HTERT RPE-1 (cell line): ENCODE results near the gene ELMO3.

ENCODE experiments used
- in situ Hi-C: fragments of 300-500 bp; cut with MboI; formaldehyde crosslinking; loops from 4 replicates; pipeline ENCODE4 v1.14.3; 2020; ENCODE audit warnings: low sequenced_read_pairs

Gene ELMO3, protein sequence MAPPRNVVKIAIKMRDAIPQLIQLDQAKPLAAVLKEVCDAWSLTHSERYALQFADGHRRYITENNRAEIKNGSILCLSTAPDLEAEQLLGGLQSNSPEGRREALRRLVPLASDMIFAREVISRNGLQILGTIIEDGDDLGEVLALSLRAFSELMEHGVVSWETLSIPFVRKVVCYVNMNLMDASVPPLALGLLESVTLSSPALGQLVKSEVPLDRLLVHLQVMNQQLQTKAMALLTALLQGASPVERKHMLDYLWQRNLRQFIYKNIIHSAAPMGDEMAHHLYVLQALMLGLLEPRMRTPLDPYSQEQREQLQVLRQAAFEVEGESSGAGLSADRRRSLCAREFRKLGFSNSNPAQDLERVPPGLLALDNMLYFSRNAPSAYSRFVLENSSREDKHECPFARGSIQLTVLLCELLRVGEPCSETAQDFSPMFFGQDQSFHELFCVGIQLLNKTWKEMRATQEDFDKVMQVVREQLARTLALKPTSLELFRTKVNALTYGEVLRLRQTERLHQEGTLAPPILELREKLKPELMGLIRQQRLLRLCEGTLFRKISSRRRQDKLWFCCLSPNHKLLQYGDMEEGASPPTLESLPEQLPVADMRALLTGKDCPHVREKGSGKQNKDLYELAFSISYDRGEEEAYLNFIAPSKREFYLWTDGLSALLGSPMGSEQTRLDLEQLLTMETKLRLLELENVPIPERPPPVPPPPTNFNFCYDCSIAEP

DNA sequence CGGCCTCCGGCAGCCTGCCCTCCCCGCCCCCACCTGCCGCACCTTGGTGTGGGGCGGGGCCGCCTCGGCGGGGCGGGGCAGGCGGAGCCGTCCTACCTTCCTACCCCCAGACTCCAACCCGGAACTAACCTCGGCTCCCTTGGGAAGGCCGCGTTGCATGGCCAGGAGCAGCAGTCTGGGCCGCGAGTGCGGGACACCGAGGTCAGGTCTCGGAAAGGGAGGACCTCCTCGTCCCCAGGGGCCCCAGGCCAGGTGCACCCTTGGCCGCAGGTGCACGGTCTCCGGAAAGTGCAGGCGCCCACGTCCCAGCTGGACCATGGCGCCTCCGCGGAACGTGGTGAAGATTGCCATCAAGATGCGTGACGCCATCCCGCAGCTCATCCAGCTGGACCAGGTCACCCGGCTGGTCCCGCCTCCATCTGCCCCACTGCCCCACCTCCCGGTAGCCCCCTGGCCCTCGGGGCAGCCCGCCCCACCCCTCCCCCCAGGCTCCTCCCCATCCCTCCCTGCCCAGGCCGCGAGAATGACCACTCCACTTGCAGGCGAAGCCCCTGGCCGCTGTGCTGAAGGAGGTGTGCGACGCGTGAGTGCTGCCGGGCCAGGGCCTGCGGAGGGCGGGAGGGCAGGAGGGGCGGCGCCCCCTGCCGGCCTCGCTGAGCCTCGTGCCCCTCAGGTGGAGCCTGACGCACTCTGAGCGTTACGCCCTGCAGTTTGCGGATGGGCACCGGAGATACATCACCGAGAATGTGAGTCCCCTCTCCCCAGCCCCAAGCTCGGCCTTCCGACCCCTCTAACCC, at the start of gene ELMO3:
Gene ELMO3 (plus strand): TSS at position 121 of the 797 bp plus-strand sequence. CDS start 196 bp downstream, at position 317.
- in situ Hi-C loops, result no loop called here

DNA sequence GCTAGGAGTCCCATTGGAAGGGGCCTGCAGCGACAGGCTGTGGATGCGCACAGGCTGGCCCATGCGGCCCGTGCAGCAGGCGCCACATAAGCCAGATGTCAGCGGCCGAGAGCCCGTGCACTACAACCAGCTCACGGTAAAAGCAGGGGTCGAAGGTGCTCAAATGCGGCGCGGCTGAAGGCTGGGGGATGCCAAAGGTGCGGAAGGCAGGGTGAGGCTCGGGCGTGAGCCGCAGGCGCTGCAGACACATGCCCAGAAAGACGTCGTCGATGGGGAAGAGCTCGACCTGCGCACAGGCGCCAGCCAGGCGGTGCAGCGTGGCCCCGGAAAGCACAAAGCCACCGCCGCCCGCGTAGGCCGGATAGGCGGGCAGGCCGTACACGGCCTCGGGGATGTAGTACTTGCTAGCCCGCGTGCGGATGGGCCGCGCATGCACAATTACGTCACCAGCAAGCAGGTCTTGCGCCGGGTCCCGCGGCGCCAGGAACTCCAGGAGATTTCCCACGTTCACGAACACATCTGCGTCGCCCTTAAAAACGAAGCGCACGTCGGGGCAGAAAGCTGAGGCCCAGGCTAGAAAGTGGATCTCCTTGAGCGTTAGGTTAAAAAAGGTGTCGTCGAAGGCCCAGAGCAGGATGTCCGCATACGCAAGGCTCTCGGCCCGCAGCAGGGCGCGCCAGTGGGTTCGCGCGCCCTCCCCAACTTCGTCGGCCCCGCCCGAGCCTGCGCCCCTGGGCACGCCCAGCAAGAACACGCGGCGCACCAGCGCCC, 49.5 kb upstream of the ELMO3 start:
- in situ Hi-C loops, result no loop called here

DNA sequence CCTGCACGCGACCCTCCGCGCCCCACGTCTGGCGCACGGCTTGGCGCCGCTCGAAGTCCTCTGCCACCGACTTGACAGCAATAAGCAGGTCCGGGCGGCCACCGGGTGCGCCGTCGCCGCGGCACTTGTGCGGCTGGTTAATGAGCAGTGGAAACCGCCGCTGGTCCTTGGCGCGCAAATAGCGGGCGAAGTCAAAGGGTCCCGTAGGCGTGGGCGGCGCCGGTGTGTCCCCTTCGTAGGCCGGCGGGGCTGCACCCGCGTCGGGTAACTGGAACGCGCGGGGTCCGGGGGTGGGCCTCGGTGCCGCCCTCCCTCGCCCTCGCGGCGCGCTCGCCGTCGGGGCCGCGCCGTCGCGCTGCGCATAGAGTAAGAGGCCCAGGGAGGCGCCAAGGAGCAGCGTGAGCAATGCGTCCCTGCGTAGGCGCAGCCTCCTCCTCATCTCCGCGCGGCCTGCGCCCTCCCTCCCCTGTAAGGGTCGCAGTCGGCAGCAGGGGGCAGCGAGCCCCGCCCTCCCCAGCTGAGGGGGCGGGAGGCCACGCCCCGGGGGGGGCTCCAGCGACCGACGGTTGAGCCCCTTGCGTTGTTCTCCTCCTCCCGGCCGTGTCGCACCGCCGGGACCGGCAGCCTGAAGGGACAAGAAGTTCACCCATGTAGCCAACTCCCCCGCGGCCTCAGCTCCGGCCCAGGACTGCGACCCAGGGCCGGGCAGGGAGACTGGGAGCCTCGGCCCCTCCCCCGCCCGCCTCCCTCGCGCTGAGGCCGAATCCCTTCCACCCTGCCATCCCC, 48.7 kb upstream of the ELMO3 start:
- in situ Hi-C loops, result no loop called here

DNA sequence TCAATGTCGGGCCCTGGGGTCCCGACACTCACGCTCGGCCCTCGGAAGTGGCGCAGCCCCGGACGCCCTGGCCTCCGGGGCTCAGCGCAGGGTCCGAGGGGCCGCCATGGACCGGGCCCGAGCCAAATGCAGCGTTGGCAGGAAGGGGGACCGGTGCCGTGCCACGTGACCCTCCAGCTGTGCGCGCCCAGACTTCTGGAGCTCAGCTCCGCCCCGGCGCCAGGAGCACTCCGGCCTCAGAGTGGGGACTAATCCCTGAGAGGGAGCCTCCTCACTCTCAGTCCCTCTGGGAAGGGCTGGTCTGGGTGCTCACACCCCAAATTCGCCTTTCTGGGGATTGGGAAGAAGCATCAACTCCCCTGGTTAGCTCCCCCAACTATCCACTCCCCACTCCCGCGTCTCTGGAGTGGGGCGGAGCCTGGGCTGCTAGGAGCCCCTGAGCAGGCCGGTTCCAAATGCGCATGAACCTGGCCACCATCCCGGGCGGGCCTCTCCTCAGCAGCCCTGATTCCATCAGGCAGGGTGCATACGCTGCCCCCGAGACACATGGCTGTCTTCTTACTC, 48.0 kb upstream of the ELMO3 start, which contains the start of gene B3GNT9:
Gene B3GNT9 (minus strand): TSS at position 166 of the 564 bp plus-strand sequence. CDS start 513 bp downstream, outside the sequence.
- in situ Hi-C loops, result no loop called here

DNA sequence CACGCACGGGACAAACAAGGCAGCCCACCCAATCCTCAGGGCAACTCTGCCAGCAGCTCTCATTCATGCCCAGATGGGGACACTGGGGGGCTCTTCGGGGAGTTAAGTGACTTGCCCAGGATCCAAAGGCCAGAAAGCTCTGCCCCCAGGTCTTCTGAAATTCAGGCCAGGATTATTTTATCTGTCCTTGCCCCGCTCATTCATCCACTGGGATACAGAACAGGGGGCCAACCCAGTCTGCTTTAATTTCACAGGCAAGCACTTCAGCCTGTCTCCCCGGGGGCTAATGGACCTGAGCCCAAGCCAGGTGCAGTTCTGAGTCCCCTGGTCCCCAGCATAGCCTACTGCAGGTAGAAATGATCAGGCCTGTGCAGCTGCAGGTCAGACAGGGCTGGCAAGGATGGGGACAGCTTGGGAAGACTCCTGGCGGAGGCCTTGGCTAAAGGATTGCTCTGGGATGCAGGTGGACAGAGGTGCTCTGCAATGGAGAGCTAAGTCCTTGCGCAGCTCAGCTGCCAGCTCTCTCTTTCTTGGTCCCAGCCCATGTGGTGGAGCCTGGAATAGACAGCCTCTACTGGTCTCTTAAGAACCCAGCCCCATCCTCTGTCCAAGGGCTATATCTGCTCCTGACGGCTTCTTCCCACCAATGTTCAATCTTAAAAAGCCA, 47.4 kb upstream of the ELMO3 start:
- in situ Hi-C loops, result no loop called here

DNA sequence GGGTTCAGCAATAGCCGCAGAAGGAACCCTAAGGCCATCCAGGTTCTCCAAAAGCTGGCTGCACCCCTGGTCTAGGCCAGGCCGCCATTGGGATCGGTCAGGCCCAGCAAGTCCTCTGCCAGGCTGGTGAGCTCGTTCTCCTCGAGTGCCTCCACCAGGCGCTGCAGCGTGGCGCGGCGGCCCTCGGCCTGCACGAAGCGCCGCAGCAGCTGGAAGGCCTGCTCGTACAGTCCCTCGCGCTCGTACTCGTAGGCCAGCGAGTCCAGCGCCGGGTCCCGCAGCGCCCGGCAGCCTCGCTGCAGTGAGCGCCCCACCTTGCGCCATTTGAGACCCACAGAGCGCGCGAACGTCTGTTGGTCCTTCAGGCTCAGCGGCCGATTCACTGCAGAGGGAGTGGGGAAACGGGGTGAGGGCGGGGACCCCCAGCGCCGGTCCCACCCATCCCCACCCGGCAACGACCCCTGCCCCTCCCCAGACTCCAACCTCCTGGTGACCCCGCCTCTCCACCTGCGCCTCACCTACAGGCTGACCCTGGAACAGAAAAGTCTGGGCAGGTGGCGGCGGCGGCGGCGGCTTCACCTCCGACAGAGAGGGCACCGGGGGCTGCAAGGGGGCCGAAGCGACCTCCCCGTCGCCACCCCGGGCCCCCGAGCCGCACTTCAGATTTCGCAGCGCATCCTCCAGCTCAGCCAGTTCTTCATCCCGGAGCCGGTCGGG, 44.2 kb upstream of the ELMO3 start:
- in situ Hi-C loops, result no loop called here

DNA sequence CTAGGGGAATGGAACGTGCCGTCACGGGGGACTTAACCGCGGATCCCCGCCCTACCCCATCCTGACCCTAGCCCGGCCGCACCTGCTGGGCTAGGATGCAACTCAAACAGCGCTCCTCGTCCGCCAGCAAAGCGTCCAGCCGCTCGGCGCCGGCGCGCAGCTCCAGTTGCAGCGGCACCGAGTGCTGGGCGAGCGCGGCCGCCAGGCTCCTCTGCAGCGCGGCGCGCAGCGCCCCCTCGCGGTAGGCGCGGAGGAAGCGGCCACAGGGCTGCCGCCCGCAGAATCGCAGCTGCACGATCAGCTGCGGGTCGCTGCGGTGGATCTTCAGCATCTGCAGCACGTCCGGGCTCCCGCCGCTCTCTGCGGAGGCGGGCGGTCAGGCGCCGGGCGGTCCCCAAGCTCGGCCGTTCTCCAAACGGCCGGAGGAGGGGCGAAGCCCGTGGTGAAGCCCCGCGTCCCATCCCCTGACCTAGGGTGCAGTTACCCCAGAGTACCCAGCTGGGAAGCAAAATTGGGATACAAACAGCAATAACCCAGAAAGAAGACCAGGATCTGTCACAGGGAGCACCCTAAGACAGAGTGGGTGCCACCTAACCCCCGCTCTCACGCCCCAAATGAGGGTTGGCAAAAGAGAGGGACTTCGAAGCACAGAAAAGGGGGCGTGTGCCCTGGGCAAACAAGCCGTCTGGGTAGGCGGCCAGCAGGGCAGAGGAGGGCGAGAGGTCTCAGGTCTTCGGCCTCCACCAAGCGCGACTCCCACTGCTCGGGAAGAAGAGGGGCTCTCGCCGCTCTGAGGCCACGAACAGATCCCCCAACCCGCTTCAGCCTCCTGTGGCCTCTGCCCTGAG, 43.4 kb upstream of the ELMO3 start:
- in situ Hi-C loops, result no loop called here

DNA sequence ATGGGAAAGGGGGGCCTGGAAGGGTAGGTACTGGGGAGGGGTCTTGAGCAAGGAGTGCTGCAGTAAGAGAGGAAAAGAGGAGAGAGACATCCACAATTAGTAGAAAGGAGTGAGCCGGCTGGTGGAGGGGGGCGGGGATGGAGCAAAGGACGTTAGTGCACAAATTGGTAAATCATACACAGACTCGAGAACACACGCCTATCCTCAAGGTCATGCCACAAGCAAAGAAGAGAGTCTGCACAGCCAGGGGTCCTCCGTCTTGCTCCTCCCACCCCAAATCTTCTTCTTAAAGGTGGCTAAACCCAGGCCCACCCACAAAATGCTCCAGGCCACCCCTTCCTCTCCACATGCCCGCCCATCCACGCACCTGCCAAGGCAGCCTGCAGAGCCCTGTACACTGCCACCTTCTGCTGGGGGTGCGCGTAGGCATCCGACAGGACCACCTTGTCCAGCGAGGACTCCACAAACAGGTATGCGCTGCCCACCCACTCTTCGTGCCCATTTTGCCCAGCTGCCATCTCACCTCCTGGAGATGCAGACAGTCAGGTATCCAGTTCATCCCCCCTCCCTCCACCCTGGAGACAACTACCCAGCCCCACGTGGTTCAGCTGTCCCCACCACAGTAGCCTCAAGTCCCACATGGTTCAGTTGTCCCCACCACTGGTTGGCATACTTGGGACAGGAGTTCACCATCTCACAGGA, 42.6 kb upstream of the ELMO3 start:
- in situ Hi-C loops, result no loop called here

DNA sequence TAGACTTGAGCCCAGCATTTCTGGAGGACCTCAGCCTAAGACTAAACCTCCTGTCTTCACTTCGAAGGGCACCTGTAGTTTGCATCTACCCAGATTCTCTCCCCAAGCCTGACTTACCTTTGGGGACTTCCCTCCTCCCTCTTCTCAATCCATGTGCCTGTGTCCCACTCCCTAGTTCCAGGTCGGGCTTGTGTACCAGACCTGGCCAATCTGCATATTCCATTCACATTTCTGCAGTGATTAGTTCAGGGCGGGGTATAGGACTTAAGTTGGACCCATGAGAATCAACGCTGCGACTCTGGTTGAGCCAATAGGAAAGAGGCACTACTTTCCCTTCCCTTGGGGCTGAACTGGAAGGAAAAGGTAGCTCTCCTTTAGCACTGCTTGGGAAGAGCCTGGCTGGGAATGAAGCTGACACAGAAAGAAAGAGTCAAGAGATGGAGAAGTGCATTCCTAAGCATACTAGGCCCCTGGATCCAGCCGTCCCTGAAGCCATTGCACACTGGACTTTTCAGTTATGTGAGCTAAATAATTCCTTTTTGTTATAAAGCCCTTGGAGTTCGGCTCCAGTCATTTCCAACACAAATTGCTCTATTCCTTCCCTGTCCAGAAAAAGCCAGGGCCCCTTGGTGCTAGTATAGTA, 41.7 kb upstream of the ELMO3 start:
- in situ Hi-C loops, result no loop called here

DNA sequence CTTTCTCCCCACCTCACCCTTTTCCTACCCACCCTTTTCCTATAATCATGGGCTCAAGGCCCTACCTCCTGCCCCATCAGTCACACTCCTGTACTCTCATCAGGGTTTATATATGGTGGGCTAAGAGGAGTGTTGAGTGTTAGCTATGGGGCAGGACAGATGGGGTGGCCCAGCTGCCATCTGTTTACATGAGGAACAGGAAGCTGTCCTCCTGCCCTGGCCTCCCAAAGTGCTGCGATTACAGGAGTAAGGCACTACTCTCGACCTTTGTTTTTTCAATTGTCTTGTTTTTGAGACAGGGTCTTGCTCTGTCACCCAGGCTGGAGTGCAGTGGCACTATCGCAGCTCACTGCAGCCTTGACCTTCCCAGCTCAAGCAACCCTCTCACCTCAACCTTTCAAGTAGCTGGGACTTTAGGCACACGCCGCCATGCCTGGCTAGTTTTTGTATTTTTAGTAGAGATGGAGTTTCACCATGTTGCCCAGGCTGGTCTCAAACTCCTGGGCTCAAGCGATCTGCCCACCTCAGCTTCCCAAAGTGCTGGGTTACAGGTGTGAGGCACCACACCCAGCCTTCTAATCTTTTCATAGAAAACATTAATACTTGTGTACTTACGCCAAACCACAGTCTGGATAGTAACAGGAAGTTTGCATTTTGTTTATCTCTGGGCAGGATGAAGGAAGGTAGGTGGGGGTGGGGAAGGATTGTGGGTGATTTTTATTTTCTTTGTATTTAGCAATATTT, 40.9 kb upstream of the ELMO3 start:
- in situ Hi-C loops, result no loop called here

DNA sequence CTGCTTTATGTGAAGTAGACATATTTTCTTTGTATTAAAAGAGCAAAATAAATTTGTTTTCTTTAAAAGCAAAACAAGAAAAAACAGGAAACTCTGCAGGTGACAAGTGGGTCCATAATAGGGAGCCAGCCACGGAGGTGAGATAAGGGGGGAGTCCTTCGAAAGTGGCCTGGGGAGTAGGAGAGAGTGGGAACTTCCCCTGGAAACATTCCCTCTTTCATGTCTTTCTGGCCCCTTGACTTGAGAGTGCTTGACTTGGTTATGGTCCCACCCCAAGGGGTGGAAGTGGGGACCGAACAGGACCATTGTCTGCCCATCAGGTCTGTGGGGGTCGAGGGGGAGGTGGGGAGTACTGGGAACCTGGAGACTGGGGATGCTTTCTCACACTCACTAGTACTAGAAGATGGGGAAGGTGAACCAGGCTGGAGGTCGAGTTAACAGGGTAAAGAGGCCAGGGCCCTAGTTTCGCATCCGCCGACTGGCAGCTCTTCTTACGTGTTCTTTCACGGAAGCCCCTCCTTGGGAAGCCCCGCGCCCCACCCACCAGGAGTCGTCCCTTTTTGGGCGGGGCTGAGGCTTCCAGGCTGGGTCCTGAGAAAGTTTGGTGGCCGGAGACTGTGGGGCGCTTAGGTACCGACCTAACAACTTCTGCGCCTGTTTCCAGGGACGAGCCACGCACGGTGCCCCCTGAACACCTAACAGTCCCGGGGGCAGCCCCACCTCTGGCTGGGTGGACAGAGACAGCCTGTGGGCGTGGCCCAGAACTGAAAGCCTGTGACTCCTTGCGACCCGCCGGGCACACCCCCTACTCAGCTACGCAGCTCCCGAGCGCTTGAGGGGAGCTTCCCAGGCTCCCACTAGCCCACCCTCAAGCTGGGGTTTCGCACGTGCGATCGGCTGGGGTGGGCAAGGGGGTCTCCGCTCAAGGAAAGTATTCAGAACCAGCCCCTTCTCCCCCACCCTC, 40.0 kb upstream of the ELMO3 start:
- in situ Hi-C loops, result no loop called here

DNA sequence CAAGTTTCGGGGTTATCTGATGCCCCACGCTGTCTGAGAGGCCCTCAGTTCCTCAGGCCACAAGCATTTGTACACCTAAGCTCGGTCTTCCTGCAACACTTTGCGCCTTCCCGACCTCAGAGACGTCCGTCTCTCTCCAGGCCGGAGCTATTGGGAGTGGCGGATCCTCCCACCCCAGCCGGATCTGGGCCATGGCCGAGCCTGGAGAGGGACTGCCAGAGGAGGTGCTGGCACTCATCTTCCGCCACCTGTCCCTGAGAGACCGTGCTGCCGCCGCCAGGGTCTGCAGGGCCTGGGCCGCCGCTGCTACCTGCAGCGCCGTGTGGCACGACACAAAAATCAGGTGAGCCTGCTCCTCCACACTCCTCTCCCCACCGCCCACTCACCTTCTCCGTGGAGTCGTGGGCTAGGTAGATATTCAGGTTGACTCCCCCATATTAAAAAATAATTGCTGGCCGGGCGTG, 37.3 kb upstream of the ELMO3 start:
- in situ Hi-C loops, result no loop called here

DNA sequence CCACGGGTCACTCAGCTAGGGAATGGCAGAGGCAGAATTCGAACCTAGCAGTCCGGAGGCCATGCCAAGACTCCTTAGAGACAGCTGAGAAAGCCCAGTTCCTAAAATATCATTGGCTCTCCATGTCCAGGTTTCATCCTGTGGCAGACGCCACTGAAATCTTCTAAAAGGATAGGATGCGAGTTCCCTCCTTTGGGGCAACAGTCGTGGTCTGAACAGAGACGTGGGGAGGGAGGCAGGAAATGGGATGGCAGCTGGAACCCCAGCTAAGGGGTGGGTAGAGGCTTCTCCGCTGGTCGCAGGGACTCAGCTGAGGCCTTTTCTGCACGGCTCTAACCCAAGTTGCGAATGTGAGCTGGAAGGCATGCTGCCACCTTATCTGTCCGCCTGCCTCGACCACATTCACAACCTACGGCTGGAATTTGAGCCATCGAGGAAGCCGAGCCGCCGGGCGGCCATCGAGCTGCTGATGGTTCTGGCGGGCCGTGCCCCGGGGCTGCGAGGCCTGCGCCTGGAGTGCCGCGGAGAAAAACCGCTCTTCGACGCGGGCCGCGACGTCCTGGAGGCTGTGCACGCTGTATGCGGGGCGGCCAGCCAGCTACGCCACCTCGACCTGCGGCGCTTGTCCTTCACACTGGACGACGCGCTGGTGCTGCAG, 36.3 kb upstream of the ELMO3 start:
- in situ Hi-C loops, result no loop called here
